Measurements from ENCODE around the gene PCSK1. TPM values are rescaled to one million over a fixed set of nuclear protein-coding genes. Genes with fewer than 3 reads are reported as not detected.

Gene PCSK1
- polyA plus RNA-seq, 2 of the 4 experiments (the other 2 are of a cell fraction): 0.14 to 0.17 TPM

DNA sequence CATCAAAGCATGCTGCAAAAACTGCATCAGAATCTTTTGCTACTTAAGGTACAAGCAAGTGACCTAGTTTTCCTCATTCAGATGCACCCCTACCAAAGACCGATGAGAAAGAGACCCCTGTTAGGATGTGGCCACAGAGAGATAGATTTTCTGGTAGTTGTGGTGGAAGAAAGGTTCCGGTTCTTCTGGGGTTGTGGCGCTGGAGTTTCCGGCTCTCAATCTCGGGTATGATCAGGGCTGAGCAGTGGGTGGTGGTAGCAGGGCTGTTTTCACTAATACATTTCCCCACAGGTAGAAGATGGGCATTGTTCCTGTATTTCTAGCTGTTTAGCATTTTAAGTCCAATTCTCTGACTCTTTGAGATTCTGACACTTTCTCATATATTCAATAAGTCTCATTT, 58.4 kb downstream of the PCSK1 start:
- H3K27ac ChIP-seq: no peak overlapping the region
- H3K4me2 ChIP-seq: no peak overlapping the region
- DNase-seq (ENCODE audit: low read depth in 1 of 2, low spot score in 1 of 2) (no peak), FAIRE-seq (no peak), ATAC-seq (no peak)
- no peaks in the 10 kb centered on the region for H3K9me3 ChIP-seq
- no peak for TF ChIP-seq CHD4 (IDR thresholded peaks at IDR 0.05; ENCODE audit: borderline replicate concordance)
- TF ChIP-seq NR3C1 (IDR thresholded peaks at IDR 0.05): no peak
- no peak for TF ChIP-seq ZSCAN20 (CRISPR knock-in tag; IDR thresholded peaks at IDR 0.05)
- TF ChIP-seq ZC3H11A (IDR thresholded peaks at IDR 0.05): no peak
- no peak for TF ChIP-seq POLR2AphosphoS2 (conservative IDR thresholded peaks at IDR 0.05; ENCODE audit: low read length)
- no peak for TF ChIP-seq ESRRA (IDR thresholded peaks at IDR 0.05; ENCODE audit: borderline replicate concordance, low read length)
- no peak for TF ChIP-seq MAFK (IDR thresholded peaks at IDR 0.05; ENCODE audit: partially characterized antibody)
- TF ChIP-seq, protein P1, sequence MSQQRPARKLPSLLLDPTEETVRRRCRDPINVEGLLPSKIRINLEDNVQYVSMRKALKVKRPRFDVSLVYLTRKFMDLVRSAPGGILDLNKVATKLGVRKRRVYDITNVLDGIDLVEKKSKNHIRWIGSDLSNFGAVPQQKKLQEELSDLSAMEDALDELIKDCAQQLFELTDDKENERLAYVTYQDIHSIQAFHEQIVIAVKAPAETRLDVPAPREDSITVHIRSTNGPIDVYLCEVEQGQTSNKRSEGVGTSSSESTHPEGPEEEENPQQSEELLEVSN (IDR thresholded peaks at IDR 0.05; ENCODE audit: borderline replicate concordance, low read depth): no peak
- TF ChIP-seq, protein P2, sequence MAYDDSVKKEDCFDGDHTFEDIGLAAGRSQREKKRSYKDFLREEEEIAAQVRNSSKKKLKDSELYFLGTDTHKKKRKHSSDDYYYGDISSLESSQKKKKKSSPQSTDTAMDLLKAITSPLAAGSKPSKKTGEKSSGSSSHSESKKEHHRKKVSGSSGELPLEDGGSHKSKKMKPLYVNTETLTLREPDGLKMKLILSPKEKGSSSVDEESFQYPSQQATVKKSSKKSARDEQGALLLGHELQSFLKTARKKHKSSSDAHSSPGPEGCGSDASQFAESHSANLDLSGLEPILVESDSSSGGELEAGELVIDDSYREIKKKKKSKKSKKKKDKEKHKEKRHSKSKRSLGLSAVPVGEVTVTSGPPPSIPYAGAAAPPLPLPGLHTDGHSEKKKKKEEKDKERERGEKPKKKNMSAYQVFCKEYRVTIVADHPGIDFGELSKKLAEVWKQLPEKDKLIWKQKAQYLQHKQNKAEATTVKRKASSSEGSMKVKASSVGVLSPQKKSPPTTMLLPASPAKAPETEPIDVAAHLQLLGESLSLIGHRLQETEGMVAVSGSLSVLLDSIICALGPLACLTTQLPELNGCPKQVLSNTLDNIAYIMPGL (CRISPR knock-in tag; IDR thresholded peaks at IDR 0.05; ENCODE audit: borderline replicate concordance): no peak
- TF ChIP-seq, protein P3, sequence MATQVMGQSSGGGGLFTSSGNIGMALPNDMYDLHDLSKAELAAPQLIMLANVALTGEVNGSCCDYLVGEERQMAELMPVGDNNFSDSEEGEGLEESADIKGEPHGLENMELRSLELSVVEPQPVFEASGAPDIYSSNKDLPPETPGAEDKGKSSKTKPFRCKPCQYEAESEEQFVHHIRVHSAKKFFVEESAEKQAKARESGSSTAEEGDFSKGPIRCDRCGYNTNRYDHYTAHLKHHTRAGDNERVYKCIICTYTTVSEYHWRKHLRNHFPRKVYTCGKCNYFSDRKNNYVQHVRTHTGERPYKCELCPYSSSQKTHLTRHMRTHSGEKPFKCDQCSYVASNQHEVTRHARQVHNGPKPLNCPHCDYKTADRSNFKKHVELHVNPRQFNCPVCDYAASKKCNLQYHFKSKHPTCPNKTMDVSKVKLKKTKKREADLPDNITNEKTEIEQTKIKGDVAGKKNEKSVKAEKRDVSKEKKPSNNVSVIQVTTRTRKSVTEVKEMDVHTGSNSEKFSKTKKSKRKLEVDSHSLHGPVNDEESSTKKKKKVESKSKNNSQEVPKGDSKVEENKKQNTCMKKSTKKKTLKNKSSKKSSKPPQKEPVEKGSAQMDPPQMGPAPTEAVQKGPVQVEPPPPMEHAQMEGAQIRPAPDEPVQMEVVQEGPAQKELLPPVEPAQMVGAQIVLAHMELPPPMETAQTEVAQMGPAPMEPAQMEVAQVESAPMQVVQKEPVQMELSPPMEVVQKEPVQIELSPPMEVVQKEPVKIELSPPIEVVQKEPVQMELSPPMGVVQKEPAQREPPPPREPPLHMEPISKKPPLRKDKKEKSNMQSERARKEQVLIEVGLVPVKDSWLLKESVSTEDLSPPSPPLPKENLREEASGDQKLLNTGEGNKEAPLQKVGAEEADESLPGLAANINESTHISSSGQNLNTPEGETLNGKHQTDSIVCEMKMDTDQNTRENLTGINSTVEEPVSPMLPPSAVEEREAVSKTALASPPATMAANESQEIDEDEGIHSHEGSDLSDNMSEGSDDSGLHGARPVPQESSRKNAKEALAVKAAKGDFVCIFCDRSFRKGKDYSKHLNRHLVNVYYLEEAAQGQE (IDR thresholded peaks at IDR 0.05): no peak
- no peak for TF ChIP-seq RARB (CRISPR knock-in tag; IDR thresholded peaks at IDR 0.05)
- TF ChIP-seq, protein P4, sequence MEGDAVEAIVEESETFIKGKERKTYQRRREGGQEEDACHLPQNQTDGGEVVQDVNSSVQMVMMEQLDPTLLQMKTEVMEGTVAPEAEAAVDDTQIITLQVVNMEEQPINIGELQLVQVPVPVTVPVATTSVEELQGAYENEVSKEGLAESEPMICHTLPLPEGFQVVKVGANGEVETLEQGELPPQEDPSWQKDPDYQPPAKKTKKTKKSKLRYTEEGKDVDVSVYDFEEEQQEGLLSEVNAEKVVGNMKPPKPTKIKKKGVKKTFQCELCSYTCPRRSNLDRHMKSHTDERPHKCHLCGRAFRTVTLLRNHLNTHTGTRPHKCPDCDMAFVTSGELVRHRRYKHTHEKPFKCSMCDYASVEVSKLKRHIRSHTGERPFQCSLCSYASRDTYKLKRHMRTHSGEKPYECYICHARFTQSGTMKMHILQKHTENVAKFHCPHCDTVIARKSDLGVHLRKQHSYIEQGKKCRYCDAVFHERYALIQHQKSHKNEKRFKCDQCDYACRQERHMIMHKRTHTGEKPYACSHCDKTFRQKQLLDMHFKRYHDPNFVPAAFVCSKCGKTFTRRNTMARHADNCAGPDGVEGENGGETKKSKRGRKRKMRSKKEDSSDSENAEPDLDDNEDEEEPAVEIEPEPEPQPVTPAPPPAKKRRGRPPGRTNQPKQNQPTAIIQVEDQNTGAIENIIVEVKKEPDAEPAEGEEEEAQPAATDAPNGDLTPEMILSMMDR (IDR thresholded peaks at IDR 0.05): no peak
- TF ChIP-seq HEYL (CRISPR knock-in tag; IDR thresholded peaks at IDR 0.05): no peak
- no peak for TF ChIP-seq HOXB13 (CRISPR knock-in tag; IDR thresholded peaks at IDR 0.05; ENCODE audit: low read depth)
- no peak for TF ChIP-seq RAD21 (conservative IDR thresholded peaks at IDR 0.05 in 1 of 2, IDR thresholded peaks at IDR 0.05 in 1 of 2)
- H3K4me3 ChIP-seq: no peak overlapping the region
- ChIA-PET CTCF (interaction anchor here (1.3 kb wide), 1 partner anchor 227 kb away, joined by 3 read pairs; no protein-coding TSS in a partner anchor), POLR2A (no interaction called here)
- H3K4me1 ChIP-seq: no peaks in the 10 kb centered on the region
- 82% methylated on average over 5 of the region's 5 CpGs for WGBS (ENCODE audit: missing lambda C conversion rate)

DNA sequence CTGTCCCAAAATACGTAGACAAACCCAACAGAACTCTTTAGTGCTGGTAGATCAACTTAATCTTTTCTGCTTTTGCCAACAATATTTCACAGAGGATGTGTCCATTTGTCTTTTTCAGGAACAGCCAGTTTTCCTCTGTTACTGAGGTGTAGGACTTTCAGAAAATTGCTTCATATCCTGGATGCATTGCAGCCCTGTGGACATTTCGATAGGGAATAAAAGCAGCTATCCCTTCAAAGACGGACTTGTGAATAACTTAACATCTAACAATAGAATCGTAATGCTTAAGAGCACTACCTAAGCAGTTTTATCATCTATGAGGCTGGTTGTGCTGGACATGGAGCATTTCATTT, 59.7 kb downstream of the PCSK1 start:
- TF ChIP-seq RCOR1 (IDR thresholded peaks at IDR 0.05; ENCODE audit: low read depth, low read length): no peak
- peak; percentile 49; the same call in 1 of the 2 replicates for TF ChIP-seq RNF2 (IDR thresholded peaks at IDR 0.05; ENCODE audit: borderline replicate concordance, low read depth)
- Histone ChIP-seq H3K27ac (no peak overlapping the region), H3K9me3 (no peaks in the 10 kb centered on the region), H3K4me1 (no peaks in the 10 kb centered on the region), H3K4me3 (no peak overlapping the region), H3K4me2 (no peak overlapping the region)
- ChIA-PET CTCF (no interaction called here), POLR2A (no interaction called here)
- 37% methylated on average over 4 of the region's 4 CpGs for WGBS (ENCODE audit: missing lambda C conversion rate)
- ATAC-seq (no peak), FAIRE-seq (no peak), DNase-seq (ENCODE audit: low read depth in 1 of 2, low spot score in 1 of 2) (no peak)
